NCI-H2171 treated with DMSO at 0.1 percent for 48 hours (cell line): ENCODE measurements around the gene OR10V1.

Source experiments
- DNase-seq: peaks from one replicate; lab custom pipeline; 2025; lab: John Stamatoyannopoulos, UW

OR10V1 gene

GRCh38 chr11:59668188-59668949 lies 45.3 kb downstream of the OR10V1 start:
- peak; percentile 39 for DNase-seq

- DNase-seq, result no peak
Observed at GRCh38 chr11:59667812-59668187, 45.8 kb downstream of the OR10V1 start.

- no peak for DNase-seq
Observed at GRCh38 chr11:59666969-59667368, 46.7 kb downstream of the OR10V1 start.
